GM21786 (cell line): ENCODE measurements around the gene INAFM2.
A peak's percentile ranks its signal among the peaks of the same experiment; 100 is the strongest.

ENCODE experiments used
- ATAC-seq: cut with Tn5 transposase; IDR thresholded peaks from one replicate; pipeline ENCODE4 v1.9.1; 2021; ENCODE audit not compliant: unreplicated experiment

INAFM2 gene

DNA sequence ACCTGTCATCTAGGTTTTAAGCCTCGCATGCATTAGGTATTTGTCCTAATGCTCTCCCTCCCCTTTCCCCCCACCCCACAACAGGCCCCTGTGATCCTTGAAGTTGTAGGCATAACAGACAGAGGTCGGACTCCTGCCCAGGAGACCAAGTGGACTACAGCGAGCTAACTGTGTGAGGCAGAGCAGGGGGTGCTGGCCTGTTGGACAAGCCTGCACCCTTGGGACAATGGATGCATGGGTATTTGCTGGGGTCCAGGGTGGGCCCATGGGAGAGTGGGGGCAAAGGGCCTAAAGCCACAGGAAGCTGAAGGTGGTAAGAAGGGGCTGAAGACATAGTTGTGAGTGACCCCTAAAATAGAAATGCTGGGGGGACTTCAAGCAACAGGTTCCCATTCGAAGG, 18.2 kb upstream of the INAFM2 start:
- ATAC-seq: no peak

DNA sequence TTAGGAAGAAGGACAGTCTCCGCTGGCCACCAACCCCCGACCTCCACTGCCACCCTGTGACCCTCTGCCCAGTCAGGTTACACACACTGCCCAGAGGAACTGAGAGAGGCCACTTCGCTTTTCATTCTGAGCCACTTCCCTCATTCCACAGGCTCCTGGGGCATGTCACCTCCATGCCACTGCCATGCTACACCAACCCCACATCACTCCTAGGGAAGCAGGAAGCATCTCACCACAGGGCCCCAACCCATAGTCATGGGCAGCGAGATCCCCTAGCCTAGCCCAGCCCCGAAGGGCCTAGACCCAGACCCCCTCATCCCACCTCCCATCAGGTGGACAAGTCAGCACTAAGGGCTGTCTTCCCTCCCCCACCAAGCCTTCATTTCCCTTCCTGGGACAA, 17.1 kb upstream of the INAFM2 start:
- no peak for ATAC-seq

DNA sequence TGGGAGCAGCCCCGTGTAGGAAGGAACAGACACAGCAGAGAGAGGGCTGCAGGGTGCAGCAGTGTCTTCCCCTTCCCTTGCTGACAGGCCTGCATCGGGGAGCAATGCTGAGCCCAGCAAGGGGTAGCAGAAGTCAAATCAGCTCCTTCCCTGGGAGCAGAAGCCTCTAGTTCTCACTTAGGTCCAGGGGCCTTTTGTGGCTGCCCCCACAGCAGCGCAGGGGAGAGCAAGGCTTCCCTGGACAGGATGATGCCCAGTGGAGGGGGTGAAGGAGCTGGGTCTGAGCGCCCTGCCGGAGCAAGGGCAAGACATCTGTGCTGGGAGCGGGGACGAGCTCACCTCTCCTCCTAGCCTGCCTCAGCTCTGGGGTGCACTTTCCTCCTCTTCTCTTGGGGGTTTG, 16.6 kb upstream of the INAFM2 start:
- no peak for ATAC-seq

DNA sequence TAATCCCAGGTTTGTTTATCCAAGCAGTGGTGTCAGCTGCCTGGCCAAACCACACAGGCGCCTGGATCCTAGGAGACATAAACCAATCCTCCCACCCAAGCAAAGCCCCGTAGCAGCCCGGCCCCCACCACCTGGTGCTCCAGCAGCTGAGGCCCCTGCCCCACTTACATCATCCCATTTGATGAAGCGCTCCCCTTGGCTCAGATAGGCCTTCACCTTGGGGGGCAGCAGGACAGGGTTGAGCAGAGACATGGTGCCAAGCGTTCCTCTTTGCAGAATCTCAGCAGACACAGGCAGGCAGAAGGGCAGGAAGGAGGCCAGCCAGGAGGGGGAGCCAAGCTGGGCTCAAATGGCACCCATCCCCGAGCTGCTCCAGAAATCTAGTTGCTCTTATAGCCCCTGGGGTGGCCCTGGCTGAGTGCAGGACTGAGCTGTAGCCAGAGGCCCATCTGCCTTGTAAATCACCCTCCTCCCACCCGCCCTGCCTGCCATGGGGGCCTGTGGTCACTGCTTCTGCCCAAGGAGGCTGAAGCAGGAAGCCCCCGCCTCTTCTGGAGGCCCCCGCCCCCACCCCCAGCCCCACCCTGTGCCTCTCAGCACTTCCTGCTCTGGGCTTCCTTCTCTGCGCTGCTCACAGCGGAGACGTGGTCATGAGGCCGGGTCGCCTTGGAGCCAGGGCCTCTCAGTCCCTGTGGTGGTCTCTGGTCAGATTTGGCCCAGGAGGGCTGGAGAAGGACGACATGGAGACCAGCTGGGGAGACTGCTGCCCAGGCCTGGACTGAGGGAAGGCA, 15.9 kb upstream of the INAFM2 start, which contains the start of gene PLCB2:
TSS of gene PLCB2 (minus strand) at position 515 of the 791 bp plus-strand sequence. CDS start at position 252, 263 bp downstream.
- ATAC-seq: peak; percentile 54

DNA sequence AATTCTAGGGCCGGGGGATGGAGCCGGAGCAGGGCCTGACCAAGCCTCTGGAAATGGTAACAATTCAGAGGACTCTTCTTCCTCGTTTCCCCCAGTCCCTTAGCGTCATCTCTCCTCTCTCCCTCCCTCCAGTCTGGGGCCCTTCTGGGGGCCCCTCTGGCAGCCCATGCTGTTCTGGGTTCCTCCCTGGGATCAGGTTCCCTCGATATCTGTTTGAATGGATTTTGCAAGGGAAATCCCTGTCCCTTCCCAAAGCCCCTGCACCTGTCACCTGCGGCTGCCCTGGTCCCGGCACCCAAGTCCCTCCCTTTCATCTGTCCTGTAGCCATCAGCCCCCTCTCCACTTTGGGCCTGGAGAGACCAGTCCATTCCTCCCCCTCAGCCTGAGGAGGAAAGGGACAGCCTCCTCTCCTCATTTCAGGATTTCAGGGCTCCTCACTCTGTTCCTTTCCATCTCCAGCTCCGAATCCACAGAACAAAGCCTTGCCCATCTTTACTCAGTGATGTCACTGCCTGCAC, 14.1 kb upstream of the INAFM2 start:
- no peak for ATAC-seq

DNA sequence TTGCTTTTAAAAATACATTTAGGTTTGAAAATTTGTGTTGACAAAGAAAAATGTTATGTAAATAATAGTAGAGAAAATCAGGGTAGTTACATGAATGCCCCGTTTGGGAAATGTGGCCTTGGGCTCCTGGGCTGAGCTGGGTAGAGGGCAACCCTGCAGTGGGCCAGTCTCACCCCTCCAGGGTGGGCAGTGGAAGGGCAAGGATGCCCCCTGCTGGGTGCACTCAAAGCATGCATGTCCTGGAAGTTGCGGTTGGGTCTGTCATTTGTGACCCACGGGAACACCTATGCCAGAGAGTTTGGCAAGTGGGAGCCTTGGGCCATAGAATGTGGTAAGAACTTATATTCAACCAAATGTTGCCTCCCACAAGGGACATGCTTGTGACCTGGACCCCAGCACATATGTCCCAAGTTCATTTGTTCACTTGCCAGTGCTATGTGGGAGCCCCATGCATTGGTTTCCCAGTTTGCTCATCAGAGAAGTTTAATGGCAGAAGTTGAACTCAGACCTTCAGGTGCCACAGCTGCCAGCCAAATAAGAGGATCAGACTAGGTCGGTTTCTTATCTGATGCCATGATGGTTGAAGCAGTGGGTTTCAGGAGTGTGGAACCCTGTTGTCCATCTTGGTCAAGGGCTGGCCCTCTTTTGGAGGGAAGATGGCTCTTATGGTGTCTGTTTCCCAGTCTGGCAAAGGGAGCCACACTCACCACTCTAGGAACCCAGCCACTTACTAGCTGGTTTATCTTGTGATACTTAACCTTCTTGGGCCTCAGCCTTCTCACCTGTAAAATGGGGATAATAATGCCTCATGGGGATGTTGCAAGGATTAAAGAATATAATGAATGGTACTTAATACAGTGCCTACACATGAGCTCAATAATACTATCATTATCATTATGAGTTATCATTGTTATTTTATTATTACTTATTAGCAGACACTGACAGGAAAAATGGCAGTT, 13.2 kb upstream of the INAFM2 start:
- ATAC-seq: no peak

DNA sequence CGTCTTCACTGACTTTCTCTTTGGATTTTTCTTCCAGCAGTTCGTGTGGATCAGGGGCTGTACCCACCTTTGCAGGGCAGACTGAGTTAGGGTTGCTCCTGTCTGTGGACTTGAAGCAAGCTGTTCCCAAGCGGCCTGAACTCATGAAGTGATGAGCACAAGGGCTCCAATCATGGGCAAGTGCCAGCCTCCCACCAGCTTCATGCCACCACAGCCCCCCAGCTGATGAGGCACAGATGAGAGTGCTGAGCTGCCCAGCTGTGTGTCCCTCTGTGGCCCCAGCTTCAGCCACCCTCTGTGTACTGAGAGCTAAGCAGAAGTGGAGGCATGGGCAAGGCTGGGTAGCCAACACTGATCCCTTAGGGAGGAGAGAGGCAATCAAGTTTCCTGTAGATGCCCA, 12.5 kb upstream of the INAFM2 start:
- ATAC-seq: no peak

DNA sequence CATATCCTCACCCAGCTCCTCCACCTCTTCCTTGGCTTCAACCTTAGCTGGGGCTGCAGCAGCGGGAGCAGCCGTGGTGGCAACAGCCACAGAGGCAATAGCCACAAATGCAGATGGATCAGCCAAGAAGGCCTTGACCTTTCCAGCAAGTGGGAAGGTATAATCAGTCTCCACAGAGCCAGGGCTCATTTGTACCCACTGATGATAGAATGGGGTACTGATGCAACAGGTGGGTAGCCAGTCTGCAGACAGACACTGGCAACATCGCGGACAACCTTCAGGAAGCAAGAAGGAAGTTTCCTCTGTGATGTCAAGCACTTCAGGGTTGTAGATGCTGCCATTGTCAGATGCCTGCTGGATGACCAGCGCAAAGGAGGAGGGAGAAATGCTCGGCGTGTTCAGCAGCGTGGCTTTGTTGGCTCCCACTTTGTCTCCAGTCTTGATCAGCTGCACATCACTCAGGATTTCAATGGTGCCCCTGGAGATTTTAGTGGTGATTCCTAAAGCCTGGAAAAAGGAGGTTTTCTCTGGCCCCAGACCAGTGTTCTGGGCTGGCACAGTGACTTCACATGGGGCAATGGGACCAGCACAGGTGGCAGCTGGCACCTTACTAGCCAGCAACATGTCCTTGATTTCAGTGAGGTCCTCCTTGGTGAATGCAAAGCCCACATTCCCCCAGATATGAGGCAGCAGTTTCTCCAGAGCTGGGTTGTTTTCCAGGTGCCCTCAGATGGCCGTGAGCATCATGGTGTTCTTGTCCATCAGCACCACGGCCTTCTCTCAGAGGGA, 10.9 kb upstream of the INAFM2 start:
- ATAC-seq: no peak

DNA sequence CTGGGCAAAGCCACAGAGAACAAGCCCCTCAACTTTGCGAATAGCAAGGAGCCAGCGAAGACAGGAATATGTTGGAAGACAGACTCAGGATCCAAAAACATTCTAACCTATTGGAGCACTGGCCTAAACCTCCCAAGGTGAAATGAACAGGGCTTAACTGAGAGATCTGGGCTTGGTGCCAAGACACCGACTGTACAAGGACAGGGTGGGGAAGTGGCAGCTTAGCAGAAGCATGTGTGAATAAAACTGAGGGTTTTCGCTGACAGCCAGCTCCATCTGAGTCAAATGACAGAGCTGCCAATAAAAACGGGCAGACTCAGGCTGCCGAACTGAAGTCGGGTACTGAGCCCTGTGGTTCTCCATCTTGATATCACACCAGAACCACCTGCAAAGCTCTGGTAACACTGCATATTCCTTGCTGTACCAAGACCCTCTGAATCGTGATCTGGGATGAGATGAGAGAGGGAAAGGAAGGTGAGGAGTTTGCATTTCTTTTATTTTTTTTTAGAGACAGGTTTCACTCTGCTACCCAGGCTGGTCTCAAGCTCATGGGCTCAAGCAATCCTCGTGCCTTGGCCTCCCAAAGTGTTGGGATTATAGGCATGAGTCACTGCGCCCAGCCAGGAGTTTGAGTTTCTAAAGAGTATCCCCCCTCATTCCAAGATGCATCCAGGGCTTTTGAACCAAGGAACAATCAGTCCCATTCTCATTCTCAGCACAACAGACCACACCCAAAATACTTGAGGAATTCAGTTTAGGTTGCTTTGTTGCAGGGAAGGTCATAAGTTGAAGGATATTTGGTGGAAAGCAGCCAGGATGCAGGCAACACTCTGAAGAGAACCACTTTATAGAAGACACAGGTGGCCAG, 9.7 kb upstream of the INAFM2 start:
- no peak for ATAC-seq

DNA sequence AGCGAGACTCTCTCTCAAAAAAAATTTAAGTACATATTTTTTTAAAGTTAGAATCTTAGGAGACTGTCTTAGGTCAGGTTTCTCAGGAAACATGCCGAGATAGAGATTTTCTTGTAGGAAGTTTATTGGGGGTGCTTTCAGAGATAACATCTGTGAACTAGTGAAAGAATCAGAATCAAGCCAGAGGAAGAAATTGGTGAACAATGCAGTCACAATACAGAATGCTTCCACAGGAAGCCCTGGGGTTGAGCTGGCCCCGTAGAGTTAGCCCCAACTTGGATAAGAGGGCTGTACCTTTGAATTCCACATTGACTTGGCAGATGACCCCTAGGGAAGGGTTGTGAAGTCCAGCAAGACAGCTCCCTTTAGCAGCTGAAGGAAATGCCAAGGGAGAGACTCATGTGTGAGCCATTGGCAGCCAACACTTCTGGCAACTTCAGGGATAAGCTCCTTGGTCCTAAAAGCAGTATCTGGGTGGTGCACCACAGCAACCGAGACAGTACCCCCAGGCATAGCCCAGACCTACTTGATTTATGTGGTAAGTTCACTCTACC, 8.7 kb upstream of the INAFM2 start:
- ATAC-seq: no peak

DNA sequence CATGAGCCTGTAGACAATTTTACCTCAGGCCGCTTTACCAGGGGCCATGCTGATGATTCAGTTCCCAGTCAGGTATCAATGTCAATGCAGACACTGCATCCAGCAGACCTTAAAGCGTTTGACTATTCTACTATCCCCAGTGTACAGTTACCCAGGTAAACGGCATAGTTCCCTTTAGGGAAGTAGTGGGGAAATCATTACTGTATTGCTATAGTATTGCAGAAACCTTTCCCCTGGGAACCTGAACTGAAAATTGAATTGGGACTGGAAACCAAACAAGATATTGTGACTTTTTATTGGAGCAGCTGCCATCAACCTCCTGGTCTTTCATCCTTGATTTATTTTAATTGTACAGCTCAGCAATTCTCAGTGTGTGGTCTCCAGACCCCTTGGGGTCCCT, 6.6 kb upstream of the INAFM2 start:
- no peak for ATAC-seq

DNA sequence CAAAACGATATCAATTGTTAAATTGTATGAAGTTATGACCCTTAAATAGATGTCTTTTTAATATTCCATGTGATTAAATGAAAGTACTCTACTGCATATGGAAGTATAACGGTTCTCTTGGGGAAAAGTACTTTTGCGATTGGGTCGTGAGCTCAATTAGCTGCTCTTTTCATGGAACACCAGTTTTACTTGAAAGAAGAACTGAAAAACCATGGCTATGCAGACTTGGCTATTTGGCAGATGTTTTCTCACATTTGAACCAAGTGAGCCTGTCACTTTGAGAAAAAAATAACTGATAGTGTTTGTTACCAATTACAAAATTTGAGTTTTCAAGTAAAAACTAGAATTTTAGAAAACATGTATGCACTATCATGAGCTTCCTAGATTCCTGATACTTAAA, 5.9 kb upstream of the INAFM2 start:
- ATAC-seq: no peak

DNA sequence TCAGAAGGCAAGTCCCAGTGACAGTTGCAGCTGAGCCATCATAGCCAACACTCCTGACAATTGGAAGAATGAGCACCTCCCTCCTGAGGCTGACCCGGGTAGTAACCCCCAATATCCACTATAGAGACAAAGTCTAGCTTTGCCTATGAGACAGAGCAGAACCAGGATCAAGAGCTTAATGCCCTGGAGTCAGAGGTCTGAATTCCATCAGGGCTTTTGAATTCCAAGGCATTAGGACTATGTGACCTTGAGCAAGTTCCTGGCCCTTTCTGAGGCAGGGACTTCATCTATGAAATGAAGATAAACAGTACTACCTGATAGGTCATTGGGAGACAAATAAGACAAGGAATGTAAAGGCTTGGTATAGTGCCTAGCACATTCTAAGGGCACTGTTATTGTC, 3.1 kb upstream of the INAFM2 start:
- no peak for ATAC-seq

DNA sequence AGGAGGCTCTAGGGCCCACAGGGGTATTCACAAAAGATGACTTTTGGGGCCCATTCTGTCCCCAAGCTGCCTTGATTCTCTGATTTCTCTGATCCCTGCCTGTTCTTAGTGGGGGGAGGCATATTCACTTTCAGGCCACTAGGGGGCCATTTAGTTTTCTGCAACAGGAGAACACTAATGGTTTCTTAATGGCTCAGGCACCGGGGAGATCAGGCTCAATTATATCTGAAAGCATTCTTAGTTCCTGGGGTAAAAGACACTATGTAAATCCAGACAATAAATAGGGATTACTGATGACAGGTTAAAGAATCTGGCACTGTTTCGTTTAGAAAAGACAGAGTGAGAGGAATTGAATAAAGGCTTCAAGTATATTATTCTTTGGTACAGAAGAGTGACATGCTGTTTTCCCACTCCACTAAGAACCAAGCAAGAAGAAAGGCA, 2.5 kb upstream of the INAFM2 start:
- ATAC-seq: no peak

DNA sequence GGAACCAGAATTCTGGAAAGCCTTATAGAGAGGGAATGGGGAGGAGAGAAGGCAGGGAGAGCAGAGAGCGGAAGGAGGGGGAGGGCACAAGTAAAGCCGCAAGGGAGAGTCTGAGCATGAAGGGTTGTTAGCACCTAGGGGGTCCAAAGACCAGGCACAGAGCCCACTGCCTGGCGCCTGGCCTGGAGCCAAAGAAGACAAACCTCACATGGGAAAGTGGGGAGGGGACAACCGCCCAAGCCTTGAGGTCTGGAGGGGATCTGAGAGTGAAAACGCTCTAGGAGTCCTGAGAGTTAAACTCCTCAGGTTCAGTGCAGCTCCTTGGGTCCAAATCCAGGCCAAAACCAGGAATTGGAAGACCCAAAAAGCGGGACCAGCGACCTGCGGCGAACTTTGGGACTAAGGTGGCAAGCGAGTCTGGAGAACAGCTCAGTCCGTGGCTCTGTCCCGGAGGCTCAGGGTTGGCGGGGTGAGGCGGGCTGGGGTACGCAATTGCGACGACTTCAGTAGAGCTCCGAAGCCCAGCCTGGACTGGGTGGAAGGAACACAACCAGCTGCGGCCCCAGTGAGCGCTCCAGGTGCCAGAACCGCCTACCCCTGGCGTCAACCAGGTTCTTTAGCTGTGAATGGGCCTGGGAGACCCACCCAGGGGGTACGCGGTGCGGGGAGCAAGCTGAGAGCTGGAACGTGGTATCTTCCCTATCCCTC, 807 bp upstream of the INAFM2 start:
- no peak for ATAC-seq

DNA sequence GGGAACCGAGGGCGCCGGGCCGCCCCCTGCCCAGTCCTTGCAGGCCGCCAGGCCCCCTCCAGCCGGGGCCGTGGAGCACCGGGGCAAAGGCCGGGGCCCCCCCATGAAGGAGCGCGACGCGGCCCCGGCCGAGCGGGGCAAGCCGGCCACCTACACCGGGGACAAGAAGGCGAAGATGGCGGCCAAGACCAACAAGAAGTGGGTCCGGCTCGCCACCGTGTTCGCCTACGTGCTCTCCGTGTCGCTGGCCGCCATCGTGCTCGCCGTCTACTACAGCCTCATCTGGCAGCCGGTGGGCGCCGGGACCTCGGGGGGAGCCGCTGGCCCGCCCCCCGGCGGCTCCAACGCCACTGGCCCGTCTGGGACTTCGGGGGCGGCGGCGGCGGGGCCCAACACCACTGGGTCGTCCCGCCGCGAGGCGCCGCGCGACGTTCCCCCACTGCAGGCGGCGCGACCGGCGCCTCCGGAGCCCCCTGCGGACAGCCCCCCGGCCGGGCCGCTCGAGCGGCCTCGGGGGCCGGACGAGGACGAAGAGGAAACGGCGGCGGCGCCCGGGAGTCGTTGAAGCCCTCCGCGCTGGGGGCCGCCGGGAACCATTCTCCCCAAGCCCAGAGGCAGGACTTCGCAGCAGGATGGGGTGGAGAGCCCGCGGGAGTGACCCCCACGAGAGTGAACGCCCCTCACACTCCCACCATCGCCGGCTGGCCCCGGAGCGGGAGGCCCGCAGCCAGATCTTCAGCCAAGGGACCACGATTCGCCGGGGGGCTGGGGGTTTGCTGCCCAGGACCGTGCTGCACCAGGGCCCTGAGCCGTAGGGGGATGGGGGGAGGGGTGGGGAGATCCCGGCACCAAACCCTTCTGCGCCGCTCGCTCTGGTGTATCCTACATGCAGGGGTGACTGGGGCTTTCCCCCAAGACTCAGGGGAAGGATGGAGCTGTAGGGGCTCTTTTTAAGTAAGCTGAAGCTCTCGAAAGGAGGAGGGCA, 753 bp downstream of the INAFM2 start:
- no peak for ATAC-seq

DNA sequence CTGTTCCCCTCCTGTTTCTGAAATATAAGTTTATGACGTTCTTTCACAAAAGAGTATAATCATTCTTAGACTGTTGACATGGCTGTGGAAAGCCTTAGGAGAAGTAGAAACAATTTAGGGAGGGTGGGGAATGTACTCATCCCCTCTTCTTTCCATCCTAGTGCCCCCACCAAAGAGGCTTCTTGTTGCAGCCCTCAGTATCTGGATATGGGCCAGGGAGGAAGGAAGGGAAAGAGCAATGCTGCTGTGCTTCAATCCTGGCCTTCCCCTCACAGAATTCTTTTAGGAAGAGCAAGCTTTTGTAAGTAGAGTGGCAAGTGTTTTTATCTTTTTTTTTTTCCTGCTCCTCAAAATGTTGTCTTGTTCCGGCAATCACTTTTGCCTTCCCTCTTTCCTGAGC, 1.7 kb downstream of the INAFM2 start:
- ATAC-seq: no peak

DNA sequence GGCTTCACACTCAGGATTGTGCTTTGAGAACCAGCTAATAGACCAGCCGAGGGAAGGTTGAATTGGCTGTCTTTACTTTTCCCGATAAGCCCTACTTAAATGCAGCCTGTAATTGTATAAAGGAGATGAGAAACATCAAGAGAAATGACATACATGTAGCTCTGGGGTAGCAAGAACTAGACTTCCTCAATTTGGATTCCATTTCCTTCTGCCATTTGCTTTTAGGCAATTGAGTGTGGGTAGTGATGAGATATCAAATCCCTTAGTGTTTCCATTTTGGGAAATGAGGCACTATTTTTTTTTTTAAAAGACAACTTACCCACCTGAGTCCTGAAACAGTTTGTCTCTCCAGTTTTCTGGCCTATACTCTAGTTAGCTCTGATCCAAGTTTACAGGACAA, 2.2 kb downstream of the INAFM2 start:
- no peak for ATAC-seq
